Activated T-helper 1 cell treated with anti-CD3 and anti-CD28 coated beads, Interleukin-2, amount 50 U/mL, for 16 hours (primary cell): ENCODE results near the gene CDR2.
"Not testable (repeated sequence)": the region's sequence is repeated elsewhere in the genome, so short reads cannot be mapped to it uniquely, and the experiment has no call there.

Source experiments
- DNase-seq, 2 donors: peaks; one replicate each; pipeline ENCODE4 v3.0.0-alpha.2; 2020; ENCODE audit warnings: low read depth in 1 of 2, low spot score in 1 of 2

The CDR2 gene

DNA sequence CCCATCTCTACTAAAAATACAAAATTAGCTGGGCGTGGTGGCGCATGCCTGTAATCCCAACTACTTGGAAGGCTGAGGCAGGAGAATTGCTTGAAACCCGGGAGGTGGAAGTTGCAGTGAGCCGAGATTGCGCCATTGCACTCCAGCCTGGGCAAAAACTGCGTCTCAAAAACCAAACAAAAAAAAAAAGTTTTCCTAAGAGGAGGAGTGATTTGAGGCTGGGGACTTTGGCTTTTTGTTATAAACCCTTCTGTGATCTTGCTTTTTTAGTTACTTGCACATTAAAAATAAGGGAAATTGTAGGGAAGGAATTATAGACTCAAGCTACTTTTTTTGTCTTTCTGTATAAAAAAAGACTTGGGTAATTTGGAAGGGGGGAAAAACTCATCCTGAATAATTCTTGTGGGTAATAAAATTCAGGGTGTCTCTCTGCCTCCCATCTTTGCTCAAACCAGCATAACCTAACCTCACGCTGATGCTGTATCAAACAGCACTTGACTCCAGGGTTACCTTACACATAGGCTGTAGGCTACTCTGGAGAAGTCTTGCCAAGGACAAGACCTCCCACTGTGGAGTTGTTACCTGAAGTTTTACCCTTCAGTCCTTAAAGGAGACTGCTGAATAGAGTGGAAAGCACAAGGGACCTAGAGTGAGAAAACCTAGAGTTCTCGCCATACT is 1.7 kb upstream of the CDR2 start:
- DNase-seq = no peak

DNA sequence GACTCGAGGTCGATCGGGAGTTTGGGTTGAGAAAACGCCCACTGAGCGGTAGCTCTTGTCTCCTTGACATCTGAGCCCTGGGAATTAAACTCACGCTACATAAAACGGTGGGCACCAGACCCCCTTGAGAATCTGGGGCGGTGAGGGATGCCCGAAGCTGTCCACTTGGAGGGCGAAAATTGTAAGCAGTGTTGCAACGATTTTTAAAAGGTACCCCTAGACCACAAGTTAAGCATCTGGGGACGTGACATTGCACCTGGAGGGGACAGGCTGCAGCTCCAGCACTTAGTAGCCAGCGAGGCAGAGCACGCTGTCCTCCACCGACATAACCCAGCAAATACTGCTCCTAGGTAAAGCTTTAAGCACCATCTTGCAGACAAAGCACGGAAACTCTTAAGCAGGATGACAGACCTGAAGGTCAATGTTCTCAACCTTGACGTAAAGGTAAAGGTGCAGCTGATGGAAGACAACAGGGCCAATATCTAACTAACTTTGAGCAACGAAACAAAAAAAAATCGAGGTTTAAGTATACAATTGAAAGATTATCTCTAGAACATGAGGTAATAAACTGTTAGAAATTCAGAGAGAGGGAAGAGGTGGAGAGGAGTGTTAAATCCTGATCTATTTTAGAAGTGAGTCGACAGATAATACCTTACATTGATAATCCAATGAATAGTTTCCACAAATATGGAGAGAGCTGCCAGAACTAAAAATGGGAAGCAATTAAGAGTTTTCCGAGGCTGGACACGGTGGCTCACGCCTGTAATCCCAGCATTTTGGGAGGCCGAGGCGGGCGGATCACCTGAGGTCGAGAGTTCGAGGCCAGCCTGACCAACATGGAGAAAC is 921 bp upstream of the CDR2 start:
- DNase-seq = no peak

DNA sequence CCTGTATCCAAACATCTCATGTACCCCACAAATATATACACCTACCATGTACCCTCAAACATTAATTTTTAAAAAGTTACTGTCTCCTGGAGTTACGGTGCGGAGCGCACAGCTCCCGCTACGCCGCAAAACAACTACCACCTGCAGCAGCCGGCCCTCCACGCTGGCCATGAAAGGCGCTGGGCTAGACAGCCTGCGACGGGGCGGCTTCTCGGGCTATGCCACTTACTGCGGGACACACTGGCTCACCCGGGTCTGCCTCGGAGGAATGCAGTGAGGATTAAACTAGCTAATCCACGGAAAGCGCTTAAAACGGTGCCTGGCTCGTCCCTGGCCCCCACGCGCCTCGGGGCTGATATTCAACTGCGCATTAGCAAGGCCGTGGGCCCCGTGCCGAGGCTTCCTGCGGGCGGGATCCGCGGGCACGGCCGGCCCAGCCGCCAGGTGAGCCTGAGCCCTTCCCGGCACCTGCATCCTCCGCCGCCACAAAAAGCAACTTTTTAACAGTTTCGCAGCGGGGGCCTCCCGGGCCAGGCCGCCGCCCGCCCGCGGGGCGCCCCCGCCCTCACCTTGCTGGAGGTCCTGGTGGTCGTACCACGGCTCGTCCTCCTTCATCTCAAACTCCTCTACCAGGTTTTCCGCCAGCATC is 633 bp downstream of the CDR2 start:
- DNase-seq = peak in 1 of 2 donors; percentile 19

DNA sequence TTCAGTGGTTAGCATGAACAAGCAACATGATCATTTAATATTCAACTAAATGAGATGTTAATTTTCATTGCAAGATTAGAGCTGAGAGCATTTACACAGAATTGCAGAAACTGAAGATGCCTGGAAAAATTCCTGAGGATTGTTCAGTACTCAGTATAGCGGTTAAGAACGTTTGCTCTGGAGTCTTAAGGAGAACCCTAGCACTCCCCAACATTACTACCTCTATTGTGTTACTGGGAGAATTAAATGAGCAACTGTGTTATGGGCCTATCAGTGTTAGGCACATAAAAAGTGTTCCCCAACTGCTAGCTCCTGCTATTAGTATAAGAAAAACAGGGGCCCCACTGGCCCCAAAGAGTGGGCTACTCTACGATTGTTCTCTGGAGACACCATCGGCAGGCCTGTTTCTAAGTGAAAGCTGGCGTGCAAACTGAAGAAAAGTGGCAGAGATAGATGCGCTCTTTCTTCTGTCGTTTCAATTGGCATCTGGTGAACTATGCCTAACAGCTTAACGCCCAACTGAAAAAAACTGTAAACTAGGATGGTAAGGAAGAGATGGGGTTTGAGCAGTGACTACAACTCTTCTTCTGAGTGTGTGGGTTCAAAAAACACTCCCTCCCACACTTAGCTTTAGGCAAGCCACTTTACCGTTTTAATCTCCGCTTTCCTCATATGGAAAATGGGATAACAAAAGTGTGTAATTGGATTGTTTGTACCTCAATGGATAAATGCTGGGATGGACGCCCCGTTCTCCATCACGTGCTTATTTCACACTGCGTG is 1.3 kb downstream of the CDR2 start:
- DNase-seq = no peak

DNA sequence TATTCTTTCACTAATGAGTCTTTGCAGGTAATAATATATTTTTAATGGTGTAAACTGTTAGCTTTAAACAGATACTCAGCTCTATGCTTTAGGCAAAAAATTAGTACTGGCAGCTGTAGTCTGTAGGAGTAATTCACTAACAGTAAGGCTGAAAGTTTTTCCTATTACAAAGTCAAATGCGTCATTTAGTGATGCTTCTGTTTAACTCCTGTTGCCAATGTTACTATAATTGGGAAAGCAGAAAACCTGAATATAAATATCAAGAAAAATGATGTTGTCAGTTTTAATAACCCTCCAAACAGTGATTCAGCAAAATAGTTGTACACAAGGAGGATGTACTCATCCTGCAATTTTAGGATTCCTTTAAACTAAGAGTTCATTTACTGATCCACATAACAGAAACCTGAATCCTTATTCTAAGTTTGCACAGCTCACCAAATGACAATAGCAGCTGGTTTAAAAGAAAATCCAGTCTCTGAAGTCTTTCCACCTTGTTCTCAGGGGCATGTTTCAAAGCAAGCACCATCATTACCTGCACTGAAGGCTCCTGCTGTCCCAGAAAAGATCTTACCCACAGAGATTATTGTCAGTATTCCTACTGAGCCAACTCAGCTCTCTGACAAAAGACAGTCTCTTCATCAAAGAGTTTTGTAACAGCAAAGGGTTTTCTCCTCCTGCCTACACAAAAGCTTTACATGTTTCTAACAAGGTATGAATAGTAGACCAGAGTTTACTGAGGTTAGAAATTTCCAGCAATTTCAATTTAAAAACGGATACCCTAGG is 4.2 kb downstream of the CDR2 start:
- DNase-seq = no peak

DNA sequence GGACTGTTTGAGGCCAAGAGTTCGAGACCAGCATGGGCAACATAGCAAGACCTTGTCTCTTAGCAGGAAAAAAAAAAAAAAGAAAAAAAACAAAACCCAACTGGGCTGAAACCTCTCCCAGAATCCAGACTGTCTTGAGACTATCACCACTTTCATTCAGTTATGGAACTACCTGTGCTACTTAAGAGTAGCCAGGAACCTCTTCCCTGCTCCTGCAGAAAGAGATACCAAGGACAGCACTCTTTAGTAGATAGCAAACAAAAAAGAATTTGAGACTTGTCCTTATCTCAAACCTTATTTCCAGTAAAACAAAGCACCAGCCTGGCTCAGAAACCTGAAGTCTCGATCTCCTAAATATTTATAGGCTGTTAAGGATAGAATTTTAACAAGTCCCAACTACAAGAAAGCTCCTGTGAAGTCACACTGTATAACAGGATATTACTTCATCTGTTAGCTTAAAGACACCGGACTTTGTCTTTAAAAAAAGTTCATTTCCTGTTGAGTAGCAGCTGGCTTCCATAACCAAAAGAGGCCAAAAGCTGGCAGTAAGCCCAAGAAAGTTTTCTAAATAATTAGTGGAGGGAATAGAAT is 5.1 kb downstream of the CDR2 start:
- no peak for DNase-seq

DNA sequence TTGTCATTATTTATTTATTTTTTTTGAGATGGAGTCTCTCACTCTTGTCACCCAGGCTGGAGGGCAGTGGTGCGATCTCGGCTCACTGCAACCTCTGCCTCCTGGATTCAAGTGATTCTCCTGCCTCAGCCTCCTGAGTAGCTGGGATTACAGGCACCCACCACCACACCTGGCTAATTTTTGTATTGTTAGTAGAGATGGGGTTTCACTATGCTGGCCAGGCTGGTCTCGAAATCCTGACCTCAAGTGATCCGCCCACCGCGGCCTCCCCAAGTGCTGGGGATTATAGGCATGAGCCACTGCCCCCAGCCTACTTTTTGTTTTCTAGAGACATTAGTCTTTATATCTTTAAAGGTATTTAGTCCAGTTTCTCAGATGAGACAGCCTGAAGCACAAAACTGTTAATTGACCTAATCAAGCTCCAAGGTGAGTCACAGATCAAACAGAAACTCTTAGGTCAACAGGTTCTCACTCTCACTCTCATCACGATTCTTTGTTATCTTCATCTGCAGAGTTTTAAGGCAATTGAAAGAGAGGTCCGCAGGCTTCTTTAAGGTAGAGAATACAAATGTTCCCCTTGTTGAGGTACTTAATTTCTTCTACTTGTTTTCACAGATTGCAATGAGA is 6.1 kb downstream of the CDR2 start:
- not testable (repeated sequence) for DNase-seq

DNA sequence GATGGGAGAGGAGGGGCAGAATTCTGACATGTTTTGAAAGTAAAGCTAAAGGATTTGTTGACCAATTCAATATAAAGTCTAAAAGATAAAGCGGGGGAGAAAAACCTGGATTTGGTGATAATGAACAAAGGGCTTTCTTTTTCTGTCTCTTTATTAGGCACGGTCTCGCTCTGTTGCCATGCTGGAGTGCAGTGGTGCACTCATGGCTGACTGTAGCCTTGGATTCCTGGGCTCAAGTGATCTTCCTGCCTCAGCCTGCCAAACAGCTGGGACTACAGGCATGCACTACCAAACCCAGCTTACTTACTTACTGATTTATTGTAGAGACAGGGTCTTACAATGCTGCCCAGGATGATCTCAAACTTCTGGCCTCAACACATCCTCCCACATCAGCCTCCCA is 7.5 kb downstream of the CDR2 start:
- no peak for DNase-seq

DNA sequence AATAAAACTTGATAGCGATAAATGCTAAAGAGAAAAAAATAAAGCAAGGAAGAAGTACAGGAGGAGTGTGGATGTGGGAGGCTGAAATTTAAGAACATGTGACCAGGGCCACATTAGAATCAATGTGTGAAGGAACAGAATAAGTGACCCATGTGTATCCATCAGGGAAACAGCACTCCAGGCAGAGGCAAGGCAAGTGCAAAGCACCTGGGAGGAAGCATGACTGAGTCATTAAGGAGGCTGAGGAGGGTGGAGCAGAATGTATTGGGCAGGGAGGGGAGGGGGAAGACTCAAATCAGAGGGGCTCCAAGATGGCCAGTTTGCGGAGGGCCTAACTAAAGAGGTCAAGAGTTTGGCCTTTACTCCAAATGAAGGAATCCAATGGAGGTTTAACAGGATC is 8.0 kb downstream of the CDR2 start:
- DNase-seq = no peak

DNA sequence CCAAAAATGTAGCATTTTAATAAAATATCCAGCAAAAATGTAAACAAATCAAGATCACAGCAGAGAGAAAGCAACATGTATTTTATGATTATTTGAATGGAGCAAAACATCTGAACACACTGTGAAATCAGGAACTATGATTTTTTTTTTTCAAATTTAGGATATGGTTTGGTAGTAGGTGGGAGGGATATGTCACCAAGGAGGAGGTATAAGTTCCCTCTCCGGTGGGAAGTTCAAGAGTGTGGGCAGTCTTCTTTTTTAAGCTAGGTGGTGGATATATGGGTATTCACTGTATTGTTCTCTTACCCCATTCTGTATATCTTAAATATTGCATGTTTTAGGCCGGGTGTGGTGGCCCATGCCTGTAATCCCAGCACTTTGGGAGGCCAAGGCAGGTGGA is 10.2 kb downstream of the CDR2 start:
- no peak for DNase-seq

DNA sequence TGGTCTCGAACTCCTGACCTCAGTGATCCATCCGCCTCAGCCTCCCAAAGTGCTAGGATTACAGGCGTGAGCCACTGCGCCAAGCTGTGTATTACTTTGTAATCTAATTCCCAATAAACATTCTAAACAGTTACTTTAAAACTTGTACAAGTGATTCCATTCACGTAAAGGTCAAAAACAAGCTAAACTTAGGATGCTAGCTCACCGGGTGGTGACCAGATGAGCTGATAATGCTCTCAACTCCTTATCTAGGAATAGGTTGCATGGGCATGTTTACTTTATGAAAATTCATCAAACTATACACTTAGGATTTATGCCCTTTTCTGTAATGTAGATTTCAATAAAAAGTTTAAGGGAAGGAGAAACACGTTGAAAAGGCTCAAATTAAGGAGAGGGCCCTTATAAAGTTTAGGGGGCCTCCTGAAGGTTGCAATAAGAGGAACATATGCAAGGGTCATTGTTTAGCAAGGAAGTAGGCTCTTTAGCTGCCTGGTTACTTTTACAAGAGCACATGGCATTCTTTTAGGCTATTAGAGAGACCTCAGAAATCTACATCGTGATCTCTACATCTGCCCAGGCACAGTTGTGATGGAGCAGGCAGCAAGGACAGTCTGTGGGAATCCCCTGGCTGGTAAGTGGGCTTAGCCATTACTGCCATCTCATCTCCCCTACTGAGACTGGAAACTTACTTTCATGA is 13.3 kb downstream of the CDR2 start:
- no peak for DNase-seq

DNA sequence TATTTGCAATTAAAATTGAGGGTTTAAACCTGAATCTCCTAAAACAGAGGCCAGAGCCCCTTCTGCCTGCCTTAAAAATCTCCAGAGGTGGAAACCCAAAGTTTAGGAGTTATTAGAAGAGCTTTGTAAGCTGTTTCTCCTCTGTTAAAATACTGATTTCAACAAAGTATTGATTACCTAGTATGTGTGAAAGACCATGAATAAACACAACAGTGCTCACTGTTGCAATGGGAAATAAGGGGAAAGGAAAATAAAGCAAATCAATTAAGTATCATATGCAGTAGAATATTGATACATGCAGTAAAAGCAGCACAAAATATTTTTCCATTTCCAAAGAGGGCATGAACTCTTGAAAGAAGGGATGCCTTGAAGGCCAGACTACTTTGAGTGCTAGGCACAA is 14.7 kb downstream of the CDR2 start:
- DNase-seq = no peak

DNA sequence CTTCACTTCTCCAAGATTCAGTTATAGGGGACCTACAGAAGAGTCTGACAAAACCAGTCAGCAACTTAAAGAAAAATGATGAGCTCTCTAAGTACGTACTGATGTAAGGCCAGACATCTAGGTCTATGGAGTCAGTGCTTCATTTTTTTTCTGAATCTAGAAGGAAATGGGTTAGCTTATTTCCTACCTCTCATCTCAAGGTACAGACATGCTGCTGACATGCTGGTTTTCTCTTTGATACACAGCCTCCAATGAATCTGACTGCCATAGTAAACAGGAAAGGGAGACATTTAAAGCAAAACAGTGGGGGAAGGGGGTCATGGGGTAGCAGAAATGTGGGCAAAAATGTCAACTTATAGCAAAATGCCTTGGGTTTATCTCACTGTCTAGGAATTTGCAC is 16.4 kb downstream of the CDR2 start:
- DNase-seq = no peak

DNA sequence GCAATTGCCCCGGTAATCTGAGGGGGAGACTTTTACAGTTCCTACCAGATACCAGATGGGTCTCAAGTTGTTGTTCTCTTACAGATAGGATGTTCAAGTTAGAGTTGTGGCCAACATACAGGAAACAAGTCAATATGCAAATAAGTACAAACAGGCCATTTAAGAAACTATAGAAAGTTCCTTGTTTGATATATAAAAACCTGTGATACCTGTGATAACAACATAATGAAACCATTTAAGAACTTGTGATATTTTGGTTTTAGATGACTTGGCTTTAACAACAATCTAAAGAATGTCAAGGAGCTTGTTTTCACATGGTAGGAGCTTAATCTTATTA is 16.8 kb downstream of the CDR2 start:
- DNase-seq = no peak

DNA sequence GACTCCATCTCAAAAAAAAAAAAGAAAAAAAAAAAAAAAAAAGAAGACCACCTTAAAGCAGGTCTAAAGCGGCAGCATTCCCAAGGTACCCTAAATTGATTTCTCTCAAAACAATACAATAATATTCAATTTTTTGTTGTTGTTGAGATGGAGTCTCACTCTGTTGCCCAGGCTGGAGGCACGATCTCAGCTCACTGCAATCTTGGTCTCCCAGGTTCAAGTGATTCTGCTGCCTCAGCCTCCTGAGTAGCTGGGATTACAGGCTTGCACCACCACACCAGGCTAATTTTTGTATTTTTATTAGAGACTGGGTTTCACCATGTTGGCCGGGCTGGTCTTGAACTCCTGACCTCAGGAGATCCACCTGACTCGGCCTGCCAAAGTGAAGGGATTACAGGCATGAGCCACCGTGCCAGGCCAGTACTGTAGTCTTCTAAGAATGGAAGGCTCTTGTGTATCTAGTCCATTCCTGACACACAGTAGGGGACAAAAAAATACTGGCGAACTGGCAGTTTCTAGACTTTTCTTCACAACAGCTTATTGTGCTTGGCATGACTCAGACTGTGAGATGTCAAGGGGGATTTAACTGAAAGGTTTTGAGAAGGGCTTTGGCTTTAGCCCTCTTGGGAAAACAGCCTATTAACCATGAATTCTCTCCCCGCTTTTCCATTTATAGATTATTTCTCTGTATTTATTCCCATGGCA is 17.3 kb downstream of the CDR2 start:
- DNase-seq = no peak

DNA sequence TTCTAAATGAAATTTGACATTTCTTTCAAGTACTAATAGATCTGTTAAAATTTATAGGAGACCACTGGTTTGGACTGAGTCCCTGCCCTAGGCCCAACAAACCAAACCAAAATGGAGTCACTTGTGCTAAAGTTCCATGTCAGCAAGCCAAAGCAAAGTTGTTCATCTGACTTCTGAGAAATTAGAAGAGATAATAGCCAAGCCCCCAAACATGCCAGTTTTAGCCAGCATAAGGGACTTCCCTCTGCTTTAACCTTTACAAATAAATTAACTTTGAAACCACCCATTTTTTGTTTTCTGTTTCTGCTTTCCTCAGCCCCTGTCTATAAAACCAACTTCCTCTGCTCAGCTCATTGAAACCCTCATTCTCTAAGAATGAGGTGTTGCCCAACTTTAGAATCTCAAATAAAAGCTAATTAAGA is 18.9 kb downstream of the CDR2 start:
- DNase-seq = no peak

DNA sequence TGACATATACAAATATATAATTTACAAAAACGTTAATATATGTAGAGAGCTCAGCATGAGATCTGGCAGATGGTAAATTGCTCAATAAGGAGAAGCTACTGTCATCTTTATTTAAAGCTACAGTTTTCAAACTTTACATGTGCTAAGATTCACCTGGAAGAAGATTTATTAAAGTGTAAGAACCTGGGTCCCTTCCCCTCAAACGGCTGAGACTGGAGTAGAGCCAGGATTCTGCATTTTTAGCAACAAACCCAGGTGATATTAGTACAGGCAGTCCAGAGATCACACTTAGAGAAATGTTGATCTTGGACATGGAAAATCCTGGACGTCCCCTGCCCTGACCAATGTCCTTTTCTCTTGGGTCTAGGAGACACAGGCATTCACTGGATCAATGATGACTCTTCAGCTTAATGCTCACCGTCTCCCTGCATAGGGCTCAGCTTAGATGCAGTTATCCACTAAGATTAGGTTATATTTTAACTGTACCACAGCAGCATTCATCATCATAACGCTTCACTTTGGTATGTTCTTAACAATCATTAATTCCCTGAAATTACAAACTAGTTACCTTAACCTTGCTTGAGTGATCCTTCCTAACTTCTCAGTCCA is 20.4 kb downstream of the CDR2 start:
- DNase-seq = no peak

DNA sequence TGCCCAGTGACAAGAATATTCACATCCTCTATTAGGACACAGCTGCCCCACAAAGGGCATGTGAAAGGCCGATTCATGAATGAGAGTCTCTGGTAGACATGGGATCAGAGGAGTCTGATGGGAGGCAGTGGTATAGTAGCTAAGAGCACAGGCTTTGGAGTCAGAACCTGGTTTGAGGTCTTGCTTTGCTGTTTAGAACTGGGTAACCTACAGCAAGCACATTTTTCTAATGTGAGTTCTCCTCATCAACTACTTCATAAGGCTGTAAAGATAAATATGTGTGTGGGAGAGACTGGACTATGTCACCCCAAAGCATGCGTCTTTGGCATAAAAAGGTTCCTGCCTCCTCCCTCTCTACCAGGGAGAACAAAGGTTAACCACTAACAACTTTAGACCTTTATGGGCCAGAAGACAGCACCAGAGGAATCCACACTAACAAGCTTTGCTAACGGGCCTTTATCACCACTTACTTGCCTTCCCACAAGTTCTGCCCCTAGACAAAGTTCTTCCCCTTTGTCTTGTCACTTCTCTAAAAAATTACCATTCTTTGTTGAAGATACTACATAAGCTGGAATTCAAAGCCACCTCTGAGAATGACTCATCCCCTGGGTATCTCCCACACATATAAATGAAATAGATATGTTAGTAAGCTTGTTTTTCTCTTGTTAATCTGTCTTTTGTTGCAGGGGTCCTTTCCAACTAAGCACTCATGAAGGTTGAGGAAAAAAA is 21.1 kb downstream of the CDR2 start:
- DNase-seq = no peak
